Head of caudate nucleus (tissue), 42 donors: ENCODE results near the gene HIP1R.

ENCODE experiments used
- DNase-seq, 42 donors: peaks; one replicate each; pipeline versions ENCODE4 v3.0.0 to v3.0.0-alpha.2; 2020 to 2021; ENCODE audit warnings: mixed read lengths in 7 of 42
- intact Hi-C: fragments of 100-400 bp; cut with DNase I; formaldehyde crosslinking; loops from one replicate; pipeline ENCODE4 v1.15.0; 2022

HIP1R gene

GRCh38 chr12:122845865-122846621, 10.8 kb downstream of the HIP1R start:
- intact Hi-C loops: no loop called here
- DNase-seq: peak in 3 of 42 donors; percentile 5 to 26 (median 15)

GRCh38 chr12:122846622-122847515, 11.6 kb downstream of the HIP1R start:
- DNase-seq: peak in 4 of 42 donors; percentile 15 to 25 (median 20)
- intact Hi-C loops: no loop called here

GRCh38 chr12:122847516-122847836, 12.2 kb downstream of the HIP1R start:
- DNase-seq: peak in 1 of 42 donors; percentile 23
- intact Hi-C loops: no loop called here

- intact Hi-C loops: no loop called here
- DNase-seq: peak in 27 of 42 donors; percentile 33 to 85 (median 67)
These were observed 12.7 kb downstream of the HIP1R start for GRCh38 chr12:122847921-122848421.

- intact Hi-C loops: no loop called here
- peak in 6 of 42 donors; percentile 13 to 59 (median 42) for DNase-seq
These were observed 13.5 kb downstream of the HIP1R start for GRCh38 chr12:122848471-122849351.

GRCh38 chr12:122849352-122850047, 14.2 kb downstream of the HIP1R start:
- intact Hi-C loops: loop anchor here (10.0 kb wide), 1 partner anchor 55 kb away; no protein-coding TSS in a partner anchor
- peak in 35 of 42 donors; percentile 50 to 85 (median 70) for DNase-seq

GRCh38 chr12:122850048-122850445, 14.8 kb downstream of the HIP1R start:
- peak in 1 of 42 donors; percentile 16 for DNase-seq
- intact Hi-C loops: loop anchor here (10.0 kb wide), 1 partner anchor 55 kb away; no protein-coding TSS in a partner anchor

GRCh38 chr12:122850695-122851350, 15.6 kb downstream of the HIP1R start:
- DNase-seq: peak in 6 of 42 donors; percentile 11 to 68 (median 32)
- intact Hi-C loops: loop anchor here (10.0 kb wide), 1 partner anchor 56 kb away; no protein-coding TSS in a partner anchor

- intact Hi-C loops: loop anchor here (10.0 kb wide), 1 partner anchor 57 kb away; no protein-coding TSS in a partner anchor
- peak in 10 of 42 donors; percentile 24 to 80 (median 50) for DNase-seq
These were observed 16.6 kb downstream of the HIP1R start for GRCh38 chr12:122851820-122852219.

GRCh38 chr12:122852336-122853275, 17.3 kb downstream of the HIP1R start:
- intact Hi-C loops: loop anchor here (10.0 kb wide), 1 partner anchor 58 kb away; no protein-coding TSS in a partner anchor
- DNase-seq: peak; percentile 64 to 93 (median 84)

- intact Hi-C loops: loop anchor here (10.0 kb wide), 1 partner anchor 59 kb away; no protein-coding TSS in a partner anchor
- peak in 6 of 42 donors; percentile 10 to 35 (median 16) for DNase-seq
These were observed 18.5 kb downstream of the HIP1R start for GRCh38 chr12:122853582-122854245.

GRCh38 chr12:122854554-122854953, 19.3 kb downstream of the HIP1R start:
- intact Hi-C loops: loop anchor here (10.0 kb wide), 1 partner anchor 60 kb away; no protein-coding TSS in a partner anchor
- peak in 2 of 42 donors; percentile 14 to 15 for DNase-seq

- intact Hi-C loops: loop anchor here (10.0 kb wide), 1 partner anchor 60 kb away; no protein-coding TSS in a partner anchor
- DNase-seq: peak in 2 of 42 donors; percentile 12 to 25
These were observed 20.0 kb downstream of the HIP1R start for GRCh38 chr12:122855071-122855829.
